ENCODE measurements around the gene FKBP1B. TPM values are rescaled to one million over a fixed set of nuclear protein-coding genes. Genes with fewer than 3 reads are reported as not detected.

Gene FKBP1B
- total RNA-seq, 1 experiment from 2014 or later, result 11.8 TPM

DNA sequence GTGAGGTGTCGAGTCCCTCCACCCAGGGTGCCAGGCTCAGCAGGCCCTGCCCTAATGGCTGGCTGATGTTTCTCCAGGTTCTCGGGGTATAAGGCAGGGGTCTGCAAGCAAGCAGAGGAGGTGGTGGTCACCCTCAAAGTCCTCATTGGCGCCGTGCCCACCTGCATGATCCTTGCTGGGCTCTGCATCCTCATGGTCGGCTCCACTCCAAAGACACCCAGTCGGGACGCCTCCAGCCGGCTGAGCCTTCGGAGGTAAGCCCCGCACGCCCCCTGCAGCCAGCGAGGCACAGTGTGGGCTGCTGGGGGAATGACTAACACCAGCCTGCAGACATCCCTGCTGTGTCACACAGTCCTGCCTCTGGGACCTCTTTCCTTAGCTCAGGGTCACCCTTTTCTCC is 25.5 kb upstream of the FKBP1B start:
- ChIA-PET CTCF (no interaction called here), POLR2A (no interaction called here), RAD21 (ENCODE audit: low non-redundant PET in 1 of 2, low total read pairs in 2 of 2, uncharacterized antibody in 2 of 2, unreplicated experiment in 2 of 2) (no interaction called here)
- Histone ChIP-seq H3K9me2 (ENCODE audit: insufficient read depth) (no peaks in the 10 kb centered on the region), H3K27me3 (ENCODE audit: insufficient read depth, low read length) (no peaks in the 10 kb centered on the region), H3K4me1 (ENCODE audit: control insufficient read depth in 1 of 2, insufficient read depth in 2 of 2, low read length in 2 of 2) (peaks cover 0 to 4% of the 10 kb centered on the region in 2 experiments; a peak in 1 of 4 replicates), H3K9ac (ENCODE audit: low read length) (no peak overlapping the region), H3K4me2 (ENCODE audit: low read length) (no peak overlapping the region), H2AFZ (ENCODE audit: low read depth, low read length, poor library complexity, severe bottlenecking) (no peak overlapping the region), H3K9me3 (ENCODE audit: control insufficient read depth in 1 of 2, insufficient read depth in 1 of 2, low read depth in 1 of 2, low read length in 2 of 2) (no peaks in the 10 kb centered on the region), H3K36me3 (ENCODE audit: control insufficient read depth in 1 of 2, insufficient read depth in 2 of 2, low read length in 2 of 2) (peaks cover 4 to 5% of the 10 kb centered on the region in 2 experiments; a peak in 3 of 4 replicates), H4K20me1 (ENCODE audit: insufficient read depth) (no peaks in the 10 kb centered on the region), H3K27ac (ENCODE audit: low read depth, low read length) (no peak overlapping the region), H3K4me3 (replicated peaks in 1 of 2; ENCODE audit: low read depth in 1 of 2, low read length in 2 of 2) (no peak overlapping the region), H3K79me2 (ENCODE audit: insufficient read depth, low read length) (no peaks in the 10 kb centered on the region)
- DNase-seq (ENCODE audit: low read depth, low spot score) (no peak), ATAC-seq (peak; percentile 64)
- intact Hi-C loops (cut with micrococcal nuclease), result no loop called here
- TF ChIP-seq POLR2A (IDR thresholded peaks at IDR 0.05; ENCODE audit: borderline replicate concordance, extremely low read depth, insufficient read depth, insufficient read length) (no peak), RAD21 (IDR thresholded peaks at IDR 0.05; ENCODE audit: low read depth) (0 out of 2 replicates have a peak, but pooled peaks have one; percentile 15)
- BruUV-seq (replicated peaks), result no TSS peak

DNA sequence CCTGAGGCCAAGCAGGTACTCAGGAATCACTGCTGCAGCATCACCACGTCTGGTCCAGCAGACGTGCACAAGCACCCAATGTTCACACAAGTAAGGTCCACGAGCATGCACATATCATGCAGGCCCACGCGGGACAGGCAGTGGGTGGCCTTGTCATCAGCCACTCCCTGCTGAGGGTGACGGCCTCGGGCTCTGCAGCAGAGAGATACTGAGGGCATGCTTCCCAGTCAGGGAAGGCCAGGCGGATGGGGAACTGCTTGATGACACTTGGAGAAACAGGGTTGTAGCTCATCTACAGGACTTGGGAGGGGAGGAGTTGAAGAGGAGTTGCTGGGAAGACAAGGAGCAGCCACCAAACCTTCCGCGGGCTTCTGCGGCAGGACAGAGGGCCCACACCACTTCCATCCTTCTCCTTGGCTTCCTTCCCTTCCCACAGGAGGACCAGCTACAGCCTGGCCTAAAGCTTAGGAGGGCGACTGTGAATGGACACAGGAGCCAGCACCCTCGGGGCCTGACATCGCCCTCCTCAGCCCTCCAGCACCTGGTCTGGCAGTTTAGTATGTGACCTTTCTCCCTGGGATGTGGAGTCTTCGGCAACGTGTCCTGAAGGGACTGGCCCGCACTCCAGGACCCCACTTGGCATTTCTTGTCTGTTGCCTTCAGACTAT is 24.4 kb upstream of the FKBP1B start:
- no TSS peak for BruUV-seq (replicated peaks)
- ChIA-PET POLR2A (interaction anchor here (1.2 kb wide), 1 partner anchor 22 kb away, joined by 3 read pairs; the partner anchor contains the start of gene WDCP), RAD21 (ENCODE audit: low non-redundant PET in 1 of 2, low total read pairs in 2 of 2, uncharacterized antibody in 2 of 2, unreplicated experiment in 2 of 2) (no interaction called here), CTCF (no interaction called here)
- H3K4me3 ChIP-seq (replicated peaks in 1 of 2; ENCODE audit: low read depth in 1 of 2, low read length in 2 of 2), result no peak overlapping the region
- H3K27me3 ChIP-seq (ENCODE audit: insufficient read depth, low read length), result no peaks in the 10 kb centered on the region
- H2AFZ ChIP-seq (ENCODE audit: low read depth, low read length, poor library complexity, severe bottlenecking), result no peak overlapping the region
- peaks cover 0 to 4% of the 10 kb centered on the region in 2 experiments; a peak in 1 of 4 replicates for H3K4me1 ChIP-seq (ENCODE audit: control insufficient read depth in 1 of 2, insufficient read depth in 2 of 2, low read length in 2 of 2)
- H3K4me2 ChIP-seq (ENCODE audit: low read length), result no peak overlapping the region
- H3K36me3 ChIP-seq (ENCODE audit: control insufficient read depth in 1 of 2, insufficient read depth in 2 of 2, low read length in 2 of 2), result peaks cover 9 to 13% of the 10 kb centered on the region in 2 experiments
- no peak overlapping the region for H3K27ac ChIP-seq (ENCODE audit: low read depth, low read length)
- H4K20me1 ChIP-seq (ENCODE audit: insufficient read depth), result no peaks in the 10 kb centered on the region
- no peaks in the 10 kb centered on the region for H3K9me2 ChIP-seq (ENCODE audit: insufficient read depth)
- no peak for ATAC-seq
- TF ChIP-seq REST (IDR thresholded peaks at IDR 0.05; ENCODE audit: low read depth) (no peak), FOSL1 (IDR thresholded peaks at IDR 0.05; ENCODE audit: low read depth) (no peak), ZNF274 (IDR thresholded peaks at IDR 0.05; ENCODE audit: low read depth, low read length) (no peak), SIN3A (IDR thresholded peaks at IDR 0.05; ENCODE audit: low read depth) (no peak), YY1 (IDR thresholded peaks at IDR 0.05; ENCODE audit: extremely low read depth, insufficient replicate concordance, low read depth, low read length) (no peak), POLR2AphosphoS5 (IDR thresholded peaks at IDR 0.05; ENCODE audit: low read depth, low read length) (no peak), POLR2A (IDR thresholded peaks at IDR 0.05; ENCODE audit: borderline replicate concordance, extremely low read depth, insufficient read depth, insufficient read length) (no peak), EZH2 (IDR thresholded peaks at IDR 0.05) (no peak)
- TF ChIP-seq, protein P1, sequence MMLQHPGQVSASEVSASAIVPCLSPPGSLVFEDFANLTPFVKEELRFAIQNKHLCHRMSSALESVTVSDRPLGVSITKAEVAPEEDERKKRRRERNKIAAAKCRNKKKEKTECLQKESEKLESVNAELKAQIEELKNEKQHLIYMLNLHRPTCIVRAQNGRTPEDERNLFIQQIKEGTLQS (IDR thresholded peaks at IDR 0.05), result no peak
- TF ChIP-seq, protein P2, sequence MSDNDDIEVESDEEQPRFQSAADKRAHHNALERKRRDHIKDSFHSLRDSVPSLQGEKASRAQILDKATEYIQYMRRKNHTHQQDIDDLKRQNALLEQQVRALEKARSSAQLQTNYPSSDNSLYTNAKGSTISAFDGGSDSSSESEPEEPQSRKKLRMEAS (IDR thresholded peaks at IDR 0.05), result no peak
- TF ChIP-seq, protein P3, sequence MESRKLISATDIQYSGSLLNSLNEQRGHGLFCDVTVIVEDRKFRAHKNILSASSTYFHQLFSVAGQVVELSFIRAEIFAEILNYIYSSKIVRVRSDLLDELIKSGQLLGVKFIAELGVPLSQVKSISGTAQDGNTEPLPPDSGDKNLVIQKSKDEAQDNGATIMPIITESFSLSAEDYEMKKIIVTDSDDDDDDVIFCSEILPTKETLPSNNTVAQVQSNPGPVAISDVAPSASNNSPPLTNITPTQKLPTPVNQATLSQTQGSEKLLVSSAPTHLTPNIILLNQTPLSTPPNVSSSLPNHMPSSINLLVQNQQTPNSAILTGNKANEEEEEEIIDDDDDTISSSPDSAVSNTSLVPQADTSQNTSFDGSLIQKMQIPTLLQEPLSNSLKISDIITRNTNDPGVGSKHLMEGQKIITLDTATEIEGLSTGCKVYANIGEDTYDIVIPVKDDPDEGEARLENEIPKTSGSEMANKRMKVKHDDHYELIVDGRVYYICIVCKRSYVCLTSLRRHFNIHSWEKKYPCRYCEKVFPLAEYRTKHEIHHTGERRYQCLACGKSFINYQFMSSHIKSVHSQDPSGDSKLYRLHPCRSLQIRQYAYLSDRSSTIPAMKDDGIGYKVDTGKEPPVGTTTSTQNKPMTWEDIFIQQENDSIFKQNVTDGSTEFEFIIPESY (IDR thresholded peaks at IDR 0.05; ENCODE audit: extremely low read depth, insufficient replicate concordance, low read length), result no peak
- no peaks in the 10 kb centered on the region for H3K79me2 ChIP-seq (ENCODE audit: insufficient read depth, low read length)
- intact Hi-C loops (cut with micrococcal nuclease), result no loop called here
- no peak overlapping the region for H3K9ac ChIP-seq (ENCODE audit: low read length)
- no peak for DNase-seq (ENCODE audit: low read depth, low spot score)
- no peaks in the 10 kb centered on the region for H3K9me3 ChIP-seq (ENCODE audit: control insufficient read depth in 1 of 2, insufficient read depth in 1 of 2, low read depth in 1 of 2, low read length in 2 of 2)
